ENCODE data around the gene LIN28A. TPM values are rescaled to one million over a fixed set of nuclear protein-coding genes. Genes with fewer than 3 reads are reported as not detected.
"Not testable (repeated sequence)": the region's sequence is repeated elsewhere in the genome, so short reads cannot be mapped to it uniquely, and the experiment has no call there.

Gene LIN28A
- total and polyA plus RNA-seq, 8 donors, result 1.2 TPM; not detected in 7

DNA sequence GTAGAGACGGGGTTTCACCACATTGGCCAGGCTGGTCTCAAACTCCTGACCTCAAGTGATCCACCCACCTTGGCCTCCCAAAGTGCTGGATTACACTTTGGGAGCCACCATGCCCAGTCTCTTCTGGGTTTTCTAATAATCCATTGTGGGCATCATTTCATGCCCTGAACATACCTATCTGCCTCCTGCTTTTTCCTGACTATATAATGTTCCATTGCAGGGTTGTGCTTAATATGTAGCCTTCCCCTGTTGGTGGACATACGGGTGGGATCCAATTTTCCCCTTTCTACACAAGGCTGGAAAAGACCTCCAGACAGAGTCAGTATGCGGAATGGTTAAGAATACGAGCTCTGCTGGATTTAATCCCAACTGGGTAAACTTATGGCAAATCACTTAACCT is 34.6 kb upstream of the LIN28A start:
- Histone ChIP-seq H3K27ac (no peak overlapping the region), H3K36me3 (no peaks in the 10 kb centered on the region), H3K27me3 (no peaks in the 10 kb centered on the region), H3K4me1 (no peaks in the 10 kb centered on the region), H3K4me3 (no peak overlapping the region), H3K9me3 (no peaks in the 10 kb centered on the region)
- FAIRE-seq, result no peak
- intact Hi-C loops (cut with DNase I), result no loop called here
- no peak for ATAC-seq
- no peak for DNase-seq
- TF ChIP-seq, protein P1, sequence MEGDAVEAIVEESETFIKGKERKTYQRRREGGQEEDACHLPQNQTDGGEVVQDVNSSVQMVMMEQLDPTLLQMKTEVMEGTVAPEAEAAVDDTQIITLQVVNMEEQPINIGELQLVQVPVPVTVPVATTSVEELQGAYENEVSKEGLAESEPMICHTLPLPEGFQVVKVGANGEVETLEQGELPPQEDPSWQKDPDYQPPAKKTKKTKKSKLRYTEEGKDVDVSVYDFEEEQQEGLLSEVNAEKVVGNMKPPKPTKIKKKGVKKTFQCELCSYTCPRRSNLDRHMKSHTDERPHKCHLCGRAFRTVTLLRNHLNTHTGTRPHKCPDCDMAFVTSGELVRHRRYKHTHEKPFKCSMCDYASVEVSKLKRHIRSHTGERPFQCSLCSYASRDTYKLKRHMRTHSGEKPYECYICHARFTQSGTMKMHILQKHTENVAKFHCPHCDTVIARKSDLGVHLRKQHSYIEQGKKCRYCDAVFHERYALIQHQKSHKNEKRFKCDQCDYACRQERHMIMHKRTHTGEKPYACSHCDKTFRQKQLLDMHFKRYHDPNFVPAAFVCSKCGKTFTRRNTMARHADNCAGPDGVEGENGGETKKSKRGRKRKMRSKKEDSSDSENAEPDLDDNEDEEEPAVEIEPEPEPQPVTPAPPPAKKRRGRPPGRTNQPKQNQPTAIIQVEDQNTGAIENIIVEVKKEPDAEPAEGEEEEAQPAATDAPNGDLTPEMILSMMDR (IDR thresholded peaks at IDR 0.05), result no peak
- 84 to 90% methylated on average over 4 of the region's 4 CpGs for WGBS, 2 donors

DNA sequence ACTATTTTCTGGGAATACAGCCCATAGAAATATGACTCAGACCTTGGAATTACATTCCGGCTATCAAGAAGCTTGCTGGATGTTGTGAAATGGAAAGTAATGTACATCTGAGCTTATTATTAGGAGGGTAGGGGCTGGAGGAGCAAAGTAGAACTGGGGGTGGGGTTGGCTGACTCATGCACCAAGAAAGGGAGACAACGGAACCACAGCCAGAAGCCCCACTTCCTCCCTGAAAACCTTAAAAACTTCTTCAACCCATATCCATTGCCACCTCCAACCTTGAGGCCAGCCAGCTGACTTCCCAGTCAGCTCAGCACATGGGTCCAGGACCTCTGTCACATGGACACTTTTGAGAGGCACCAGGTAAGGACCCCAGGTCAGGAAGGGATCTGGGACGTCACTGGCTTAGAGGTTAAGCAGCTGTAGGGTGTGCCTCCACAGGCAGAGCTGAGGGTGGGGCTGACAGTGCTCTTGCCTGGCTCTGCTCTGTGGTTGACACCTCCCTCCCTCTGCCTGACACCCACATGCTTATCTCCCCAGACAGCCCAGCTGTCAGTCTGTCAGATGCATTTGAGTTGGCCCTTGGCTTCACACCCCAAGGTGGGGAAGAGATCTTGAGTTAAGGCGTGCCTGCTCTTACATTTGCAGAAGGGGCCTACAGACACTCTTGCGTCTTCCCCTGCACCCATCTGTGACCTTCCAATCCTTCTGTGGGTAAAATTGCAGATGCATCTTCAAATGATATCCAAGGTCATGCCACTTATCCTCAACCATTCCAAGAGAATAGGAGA is 32.3 kb upstream of the LIN28A start:
- FAIRE-seq (no peak), DNase-seq (no peak), ATAC-seq (peak in 3 of 4 donors; percentile 53 to 73 (median 71))
- Histone ChIP-seq H3K27ac (no peak overlapping the region), H3K4me1 (no peaks in the 10 kb centered on the region), H3K9me3 (no peaks in the 10 kb centered on the region), H3K36me3 (no peaks in the 10 kb centered on the region), H3K4me3 (no peak overlapping the region), H3K27me3 (no peaks in the 10 kb centered on the region)
- intact Hi-C loops (cut with DNase I), result no loop called here
- 59 to 62% methylated on average over 5 of the region's 5 CpGs for WGBS, 2 donors
- TF ChIP-seq, protein P1 (IDR thresholded peaks at IDR 0.05), result no peak

DNA sequence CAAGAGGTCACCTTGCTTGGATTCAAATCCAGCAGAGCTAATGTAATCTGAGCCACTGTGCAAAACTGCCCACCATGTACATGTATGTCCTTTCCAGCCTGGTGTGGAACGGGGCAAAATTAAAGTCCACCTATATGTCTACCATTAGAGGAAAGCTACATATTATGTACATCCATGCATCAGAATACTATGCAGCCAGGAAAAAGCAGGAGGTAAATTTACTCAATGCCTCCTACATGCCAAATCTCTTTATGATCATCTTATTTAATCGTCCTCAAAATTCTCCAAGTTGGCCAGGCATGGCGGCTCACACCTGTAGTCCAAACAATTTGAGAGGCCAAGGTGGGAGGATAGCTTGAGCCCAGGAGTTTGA is 31.8 kb upstream of the LIN28A start:
- no peaks in the 10 kb centered on the region for H3K27me3 ChIP-seq
- no peaks in the 10 kb centered on the region for H3K9me3 ChIP-seq
- ATAC-seq (no peak), FAIRE-seq (no peak), DNase-seq (no peak)
- H3K4me1 ChIP-seq, result no peaks in the 10 kb centered on the region
- intact Hi-C loops (cut with DNase I), result no loop called here
- no peak overlapping the region for H3K4me3 ChIP-seq
- H3K36me3 ChIP-seq, result no peaks in the 10 kb centered on the region
- TF ChIP-seq, protein P1 (IDR thresholded peaks at IDR 0.05), result no peak
- no peak overlapping the region for H3K27ac ChIP-seq
- 79 to 85% methylated on average over 3 of the region's 3 CpGs for WGBS, 2 donors

DNA sequence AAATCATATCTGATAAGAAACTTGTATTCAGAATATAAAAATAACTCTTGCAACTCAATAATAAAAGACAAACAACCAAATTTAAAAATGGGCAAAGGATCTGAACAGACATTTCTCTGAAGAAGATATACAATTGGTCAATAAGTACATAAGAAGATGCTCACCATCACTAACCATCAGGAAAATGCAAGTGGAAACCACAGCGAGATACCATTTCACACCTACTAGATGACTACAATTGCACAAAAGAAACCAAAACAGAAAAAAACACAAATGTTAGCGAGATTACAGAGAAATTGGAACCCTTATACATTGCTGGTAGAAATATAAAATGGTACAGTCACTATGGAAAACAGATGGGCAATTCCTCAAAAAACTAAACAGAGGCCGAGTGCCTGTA is 26.5 kb upstream of the LIN28A start:
- FAIRE-seq (no peak), ATAC-seq (no peak)

DNA sequence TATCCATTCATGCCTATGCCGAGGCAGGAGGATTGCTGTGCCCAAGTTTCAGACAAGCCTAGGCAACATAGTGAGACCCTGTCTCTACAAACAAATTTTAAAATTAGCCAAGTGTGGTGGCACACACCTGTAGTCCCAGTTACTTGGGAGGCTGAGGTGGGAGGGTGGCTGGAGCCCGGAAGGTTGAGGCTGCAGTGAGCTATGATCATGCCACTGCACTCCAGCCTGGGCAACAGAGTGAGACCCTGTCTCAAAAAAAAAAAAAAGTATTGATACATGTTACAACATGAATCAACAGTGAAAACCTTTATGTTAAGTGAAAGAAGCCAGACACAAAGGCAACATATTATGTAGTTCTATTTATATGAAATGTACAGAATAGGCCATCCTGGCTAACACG is 25.6 kb upstream of the LIN28A start:
- intact Hi-C loops (cut with DNase I); H3K4me1 ChIP-seq; H3K36me3 ChIP-seq; H3K27ac ChIP-seq; H3K4me3 ChIP-seq; H3K27me3 ChIP-seq; FAIRE-seq; ATAC-seq; DNase-seq; H3K9me3 ChIP-seq: not testable (repeated sequence)
- 63 to 90% methylated on average over 3 of the region's 3 CpGs for WGBS, 2 donors

More for the DNA sequence above, 26.5 kb upstream of the LIN28A start:
- Histone ChIP-seq H3K36me3 (no peaks in the 10 kb centered on the region), H3K27me3 (no peaks in the 10 kb centered on the region), H3K27ac (no peak overlapping the region), H3K9me3 (no peaks in the 10 kb centered on the region), H3K4me3 (no peak overlapping the region), H3K4me1 (no peaks in the 10 kb centered on the region)
- intact Hi-C loops (cut with DNase I), result no loop called here
- 70 to 75% methylated on average over 3 of the region's 3 CpGs for WGBS, 2 donors
- no peak for DNase-seq
- TF ChIP-seq, protein P1 (IDR thresholded peaks at IDR 0.05), result no peak

Data from pancreas (tissue), 10 donors.